Neural progenitor cell (in vitro differentiated cells): Measurements from ENCODE around the gene MRPL24.

Source experiments
- CTCF ChIP-seq: fragments of 200-600 bp; sonication (generic); IDR thresholded peaks from 2 replicates; pipeline ENCODE4 v1.5.1; 2017; ENCODE audit warnings: antibody characterized with exemption, mild to moderate bottlenecking
- EZH2 ChIP-seq: fragments of 200-600 bp; sonication (generic); IDR thresholded peaks from 2 replicates; pipeline ENCODE4 v1.6.1; 2017; ENCODE audit warnings: antibody characterized with exemption, mild to moderate bottlenecking, moderate library complexity
- EZH2phosphoT487 ChIP-seq: fragments of 200-600 bp; sonication (generic); IDR thresholded peaks from 2 replicates; pipeline ENCODE4 v1.6.1; 2017; ENCODE audit warnings: antibody characterized with exemption

GRCh38 chr1:156754219-156754618 is 13.3 kb upstream of the MRPL24 start:
- TF ChIP-seq CTCF (no peak), EZH2phosphoT487 (no peak), EZH2 (no peak)
